ENCODE data around the gene LINGO3. TPM values are rescaled to one million over a fixed set of nuclear protein-coding genes. Genes with fewer than 3 reads are reported as not detected.

LINGO3 gene
- total and polyA plus RNA-seq, 2 of the 4 experiments (the other 2 are of a cell fraction), result not detected

DNA sequence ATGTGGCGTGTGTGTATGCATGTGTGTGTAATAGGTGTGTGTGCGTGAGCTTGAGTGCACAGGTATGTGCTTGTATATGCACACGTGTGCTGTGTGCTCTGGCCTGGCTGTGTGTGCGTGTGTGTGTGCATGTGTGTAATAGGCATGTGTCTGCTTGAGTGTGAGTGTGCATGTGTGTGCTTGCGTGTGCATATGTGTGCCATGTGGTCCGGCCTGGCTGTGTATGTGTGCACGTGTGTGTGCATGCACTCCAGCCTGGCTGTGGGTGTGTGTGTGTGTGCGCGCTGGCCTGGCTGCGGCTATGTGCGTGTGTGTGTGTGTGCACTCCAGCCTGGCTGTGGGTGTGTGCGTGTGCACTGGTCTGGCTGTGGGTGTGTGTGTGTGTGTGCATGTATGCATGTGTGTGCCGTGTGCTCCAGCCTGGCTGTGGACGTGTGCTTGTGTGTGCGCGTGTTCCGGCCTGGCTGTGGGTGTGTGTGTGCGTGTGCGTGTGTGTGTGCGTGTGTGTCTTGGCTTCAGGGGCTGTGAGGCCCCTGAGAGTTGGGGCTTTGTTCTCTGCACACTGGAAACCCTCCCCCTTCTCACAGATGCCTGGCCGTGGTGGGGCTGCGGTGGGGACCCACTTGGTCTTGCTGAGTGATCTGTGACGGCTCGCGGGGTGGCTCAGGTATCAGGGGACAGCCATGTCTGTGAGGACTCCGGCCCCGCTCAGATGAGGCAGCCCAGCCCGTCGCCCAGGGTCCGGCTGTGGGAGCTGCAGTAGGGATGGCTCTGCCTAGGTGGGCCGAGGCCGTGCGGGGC, 28.8 kb upstream of the LINGO3 start:
- dilution Hi-C loops (cut with HindIII; ENCODE audit: low sequenced_read_pairs, unreplicated experiment), result no loop called here

More for the DNA sequence above, 28.8 kb upstream of the LINGO3 start:
- Histone ChIP-seq H3K4me1 (ENCODE audit: control insufficient read depth, insufficient read depth, low read length) (no peaks in the 10 kb centered on the region), H2BK20ac (ENCODE audit: low read depth, low read length) (no peak overlapping the region), H4K8ac (ENCODE audit: low read depth in 2 of 2, low read length in 2 of 2) (no peak overlapping the region), H3K27ac (ENCODE audit: insufficient read depth, low read length) (no peak overlapping the region), H4K91ac (ENCODE audit: insufficient read depth, low read depth, low read length) (no peak overlapping the region), H3K14ac (replicated peaks; ENCODE audit: low read depth, low read length) (no peak overlapping the region), H3K9ac (ENCODE audit: low read depth, low read length) (no peak overlapping the region), H2BK120ac (ENCODE audit: low read depth, low read length) (no peak overlapping the region), H2BK5ac (ENCODE audit: low read depth, low read length, poor library complexity, severe bottlenecking) (no peak overlapping the region), H4K20me1 (ENCODE audit: insufficient read depth, low read length) (peaks cover 34% of the 10 kb centered on the region), H3K9me3 (ENCODE audit: control insufficient read depth, insufficient read depth, low read length) (no peaks in the 10 kb centered on the region), H3K56ac (ENCODE audit: extremely low read depth, insufficient read depth, low read length) (no peak overlapping the region), H3K79me1 (ENCODE audit: low read depth in 1 of 2, low read length in 2 of 2) (peaks cover 20 to 49% of the 10 kb centered on the region in 2 experiments), H3K18ac (ENCODE audit: low read depth, low read length) (no peak overlapping the region), H2AK5ac (ENCODE audit: low read depth, low read length) (no peak overlapping the region), H3K36me3 (ENCODE audit: control insufficient read depth, insufficient read depth, low read length) (peaks cover 13% of the 10 kb centered on the region), H3K23ac (ENCODE audit: low read depth, low read length) (no peak overlapping the region), H3K9me1 (ENCODE audit: insufficient read depth, low read length) (peaks cover 13% of the 10 kb centered on the region), H3K4me3 (ENCODE audit: insufficient read depth, low read depth, low read length) (no peak overlapping the region), H3K27me3 (ENCODE audit: control insufficient read depth, insufficient read depth, low read length) (no peaks in the 10 kb centered on the region), H2AK9ac (replicated peaks; ENCODE audit: low read depth, low read length, poor library complexity) (no peak overlapping the region), H3K4ac (ENCODE audit: low read depth, low read length) (no peak overlapping the region), H2BK15ac (ENCODE audit: low read depth, low read length) (no peak overlapping the region), H4K5ac (ENCODE audit: low read depth, low read length) (no peak overlapping the region), H2AFZ (replicated peaks; ENCODE audit: low read length, poor library complexity) (no peak overlapping the region), H3K4me2 (ENCODE audit: low read depth, low read length) (no peak overlapping the region)
- TF ChIP-seq CHD1 (IDR thresholded peaks at IDR 0.05; ENCODE audit: low read depth, low read length), result no peak
- TF ChIP-seq RFX5 (IDR thresholded peaks at IDR 0.05; ENCODE audit: low read depth, low read length), result no peak
- TF ChIP-seq USF2 (IDR thresholded peaks at IDR 0.05; ENCODE audit: low read depth, low read length), result no peak
- TF ChIP-seq CEBPB (IDR thresholded peaks at IDR 0.05; ENCODE audit: low read depth, low read length), result no peak
- TF ChIP-seq RCOR1 (IDR thresholded peaks at IDR 0.05; ENCODE audit: insufficient replicate concordance, low read length), result no peak
- no peak for TF ChIP-seq POLR2A (IDR thresholded peaks at IDR 0.05; ENCODE audit: low read depth, low read length)
- no peak for TF ChIP-seq FOS (IDR thresholded peaks at IDR 0.05; ENCODE audit: low read depth, low read length)
- BruUV-seq (replicated peaks), result no TSS peak
- 84% methylated on average over 16 of the region's 33 CpGs; no CpG with 5 or more reads in 1 of the 2 experiments for WGBS, 2 experiments (ENCODE audit: extremely low coverage in 2 of 2, insufficient read length in 1 of 2)
- no peak for DNase-seq
- intact Hi-C loops (cut with micrococcal nuclease) (no loop called here), in situ Hi-C loops (cut with MboI; ENCODE audit: low sequenced_read_pairs) (no loop called here)
- ChIA-PET POLR2A (ENCODE audit: unreplicated experiment) (no interaction called here), CTCF (no interaction called here)
- no peak for ATAC-seq (ENCODE audit: low read depth)
